HG02884 (cell line): ENCODE measurements around the gene AMT.

Source experiments
- ATAC-seq: cut with Tn5 transposase; IDR thresholded peaks from one replicate; pipeline ENCODE4 v1.9.1; 2021; ENCODE audit warnings: mild to moderate bottlenecking, moderate library complexity; ENCODE audit not compliant: unreplicated experiment

The AMT gene

DNA sequence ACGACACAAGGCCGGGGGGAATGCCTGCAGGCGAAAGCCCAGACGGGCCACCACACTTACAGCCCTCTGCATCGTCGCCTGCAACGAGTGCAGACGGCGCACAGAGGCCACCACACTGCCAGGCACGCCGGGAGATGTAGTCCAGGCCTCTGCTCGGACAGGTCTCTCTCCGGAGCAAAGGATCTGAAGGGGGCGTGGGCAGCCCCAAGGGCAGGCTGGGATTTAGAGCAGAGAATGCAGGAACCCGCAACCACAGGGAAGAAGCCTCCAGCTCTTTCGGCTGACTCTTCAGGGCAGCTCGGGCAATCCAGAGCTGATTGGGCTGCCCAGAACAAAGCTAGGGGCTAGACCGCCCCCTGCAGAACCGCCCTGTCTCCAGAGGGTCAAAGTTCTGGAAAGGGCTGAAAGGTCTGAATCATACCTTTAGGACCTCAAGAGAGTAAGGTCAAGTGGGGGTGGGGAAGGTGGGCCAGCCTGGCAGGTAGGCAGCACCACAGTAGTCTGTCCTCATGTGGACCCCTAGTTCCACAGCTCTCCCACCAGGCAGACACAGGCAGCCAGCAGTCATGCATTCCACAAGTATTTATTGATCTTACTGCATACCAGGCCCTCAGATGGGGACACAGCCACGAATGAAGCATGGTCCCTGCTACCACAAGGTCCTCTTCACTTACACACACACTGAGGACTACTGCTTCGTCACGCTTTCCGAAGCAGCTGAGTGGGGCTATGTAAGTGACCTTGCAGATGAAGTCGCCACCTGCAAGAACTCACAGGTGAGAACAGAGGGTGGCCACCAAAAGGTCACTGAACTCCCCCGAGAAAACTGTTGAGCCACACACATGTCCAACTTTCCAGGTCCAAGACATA lies at the start of gene AMT:
AMT (minus strand) TSS at position 95 of the 870 bp plus-strand sequence; CDS start at position 72, 23 bp downstream.
- ATAC-seq = no peak

DNA sequence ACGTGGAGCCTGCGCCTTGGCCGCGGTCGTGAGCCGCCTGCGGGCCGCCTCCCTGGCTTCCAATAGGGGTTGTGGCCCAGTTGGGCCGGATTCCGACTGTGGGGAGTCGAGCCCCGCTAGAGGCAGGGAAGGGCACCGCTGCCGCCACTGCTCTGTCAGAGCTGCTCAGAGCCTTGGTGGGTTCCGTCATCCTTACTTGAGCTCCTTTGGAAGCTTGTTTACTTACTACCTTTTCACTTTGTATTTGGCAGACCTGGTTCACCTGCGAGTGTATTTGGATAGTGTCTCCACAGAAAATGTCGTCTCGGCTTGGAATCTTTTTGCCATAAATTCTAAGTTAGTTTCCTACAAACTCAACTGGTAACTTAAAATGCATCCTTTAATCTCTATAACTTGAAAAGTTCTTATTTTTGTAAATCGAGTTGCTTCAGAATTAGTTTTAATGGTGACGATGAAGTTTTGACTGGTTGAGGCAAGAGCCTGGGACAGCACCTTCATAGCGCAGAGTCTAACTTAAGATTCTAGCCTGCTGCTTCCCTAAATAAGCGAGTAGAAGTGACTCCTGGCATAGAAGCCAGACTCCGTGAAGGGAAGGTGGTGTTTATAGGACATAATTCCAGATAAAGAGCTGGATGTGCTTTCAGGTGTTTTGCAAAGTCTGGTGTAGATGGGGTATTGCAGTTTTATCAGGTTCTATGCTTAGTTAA lies 48.6 kb upstream of the AMT start:
- peak; percentile 23 for ATAC-seq

- ATAC-seq = peak; percentile 77
These were observed 47.9 kb upstream of the AMT start, which contains the start of gene DAG1 for GRCh38 chr3:49469936-49470713. Gene DAG1 (plus strand): TSS chr3:49470267. CDS start chr3:49510535, 40,268 bp downstream.

- ATAC-seq = peak; percentile 4
These were observed 47.0 kb upstream of the AMT start for GRCh38 chr3:49469037-49469935.

GRCh38 chr3:49466085-49466484 lies 43.8 kb upstream of the AMT start:
- no peak for ATAC-seq

DNA sequence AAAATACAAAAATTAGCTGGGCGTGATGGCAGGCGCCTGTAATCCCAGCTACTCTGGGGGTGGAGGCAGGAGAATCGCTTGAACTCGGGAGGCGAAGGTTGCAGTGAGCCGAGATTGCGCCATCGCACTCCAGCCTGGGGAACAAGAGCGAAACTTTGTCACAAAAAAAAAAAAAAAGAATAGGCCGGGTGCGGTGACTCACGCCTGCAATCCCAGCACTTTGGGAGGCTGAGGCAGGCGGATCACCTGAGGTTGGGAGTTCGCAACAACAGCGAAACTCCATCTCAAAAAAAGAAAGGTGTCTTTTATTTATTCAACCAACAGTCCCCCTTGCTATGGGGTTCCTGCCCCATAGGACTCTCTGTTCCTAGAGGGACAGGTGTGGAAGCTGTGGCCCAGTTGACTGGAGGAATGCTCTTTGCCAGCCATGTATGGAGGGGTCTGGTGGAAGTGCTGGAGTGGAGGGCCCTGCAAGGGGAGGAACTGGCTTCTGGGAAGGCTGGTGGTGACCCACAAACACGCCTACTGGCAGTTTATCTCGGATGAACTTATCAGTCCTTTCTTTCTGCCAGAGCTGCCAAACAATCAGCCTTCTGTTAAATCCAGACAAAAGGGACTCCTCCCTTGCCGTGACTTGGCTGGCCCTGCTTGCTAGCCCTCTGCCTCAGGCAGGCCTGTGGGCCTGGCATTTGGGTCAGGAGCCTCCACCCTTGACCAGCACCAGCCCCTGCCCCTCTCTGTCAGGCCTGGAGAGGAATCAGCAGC lies 43.2 kb upstream of the AMT start:
- ATAC-seq = no peak

GRCh38 chr3:49462222-49462621 lies 39.9 kb upstream of the AMT start:
- no peak for ATAC-seq

- ATAC-seq = no peak
These were observed 39.3 kb upstream of the AMT start for GRCh38 chr3:49461443-49462171.

- no peak for ATAC-seq
These were observed 38.7 kb upstream of the AMT start for GRCh38 chr3:49460956-49461355.

GRCh38 chr3:49460188-49460890 lies 38.1 kb upstream of the AMT start:
- no peak for ATAC-seq

GRCh38 chr3:49456466-49456865 lies 34.2 kb upstream of the AMT start:
- ATAC-seq = no peak

- ATAC-seq = no peak
These were observed 32.8 kb upstream of the AMT start for GRCh38 chr3:49454898-49455681.

- no peak for ATAC-seq
These were observed 32.2 kb upstream of the AMT start for GRCh38 chr3:49454458-49454857.

GRCh38 chr3:49453621-49454020 lies 31.3 kb upstream of the AMT start:
- ATAC-seq = no peak

- no peak for ATAC-seq
These were observed 23.1 kb upstream of the AMT start for GRCh38 chr3:49445391-49445790.

- ATAC-seq = no peak
These were observed 12.5 kb upstream of the AMT start for GRCh38 chr3:49434731-49435130.

- no peak for ATAC-seq
These were observed 6.4 kb upstream of the AMT start for GRCh38 chr3:49428752-49429080.

- no peak for ATAC-seq
These were observed 5.3 kb upstream of the AMT start for GRCh38 chr3:49427586-49427985.
